Activated T-helper 9 cell treated with anti-CD3 and anti-CD28 coated beads, Interleukin-2, amount 50 U/mL, for 16 hours (primary cell): Measurements from ENCODE around the gene RFTN1.
"Not testable (repeated sequence)": the region's sequence is repeated elsewhere in the genome, so short reads cannot be mapped to it uniquely, and the experiment has no call there.

Experiments
- DNase-seq: peaks from one replicate; pipeline ENCODE4 v3.0.0-alpha.2; 2020; ENCODE audit warnings: low read depth

The RFTN1 gene

GRCh38 chr3:16329036-16329825 is 184.3 kb downstream of the RFTN1 start:
- DNase-seq, result no peak

GRCh38 chr3:16328124-16328523 is 185.4 kb downstream of the RFTN1 start:
- no peak for DNase-seq

- no peak for DNase-seq
Observed at GRCh38 chr3:16326724-16327349, 186.7 kb downstream of the RFTN1 start.

GRCh38 chr3:16325850-16326249 is 187.6 kb downstream of the RFTN1 start:
- DNase-seq, result no peak

- DNase-seq, result no peak
Observed at GRCh38 chr3:16323737-16324136, 189.8 kb downstream of the RFTN1 start.

GRCh38 chr3:16322189-16322588 is 191.3 kb downstream of the RFTN1 start:
- no peak for DNase-seq

GRCh38 chr3:16320711-16321110 is 192.8 kb downstream of the RFTN1 start:
- no peak for DNase-seq

- no peak for DNase-seq
Observed at GRCh38 chr3:16319723-16320122, 193.8 kb downstream of the RFTN1 start.

- DNase-seq, result peak; percentile 75
Observed at GRCh38 chr3:16319307-16319706, 194.2 kb downstream of the RFTN1 start.

GRCh38 chr3:16318176-16318575 is 195.3 kb downstream of the RFTN1 start:
- DNase-seq, result no peak

GRCh38 chr3:16317561-16317945 is 195.9 kb downstream of the RFTN1 start:
- no peak for DNase-seq

- DNase-seq, result no peak
Observed at GRCh38 chr3:16316847-16317560, 196.5 kb downstream of the RFTN1 start.

- no peak for DNase-seq
Observed at GRCh38 chr3:16316396-16316795, 197.1 kb downstream of the RFTN1 start.

- no peak for DNase-seq
Observed at GRCh38 chr3:16315623-16316022, 197.9 kb downstream of the RFTN1 start.

- no peak for DNase-seq
Observed at GRCh38 chr3:16313886-16314645, 199.4 kb downstream of the RFTN1 start.

- no peak for DNase-seq
Observed at GRCh38 chr3:16311960-16312451, 201.5 kb downstream of the RFTN1 start.

GRCh38 chr3:16310486-16310885 is 203.0 kb downstream of the RFTN1 start:
- DNase-seq, result not testable (repeated sequence)

GRCh38 chr3:16309558-16309957 is 203.9 kb downstream of the RFTN1 start:
- DNase-seq, result peak; percentile 43

- DNase-seq, result no peak
Observed at GRCh38 chr3:16308727-16309126, 204.8 kb downstream of the RFTN1 start.

- DNase-seq, result no peak
Observed at GRCh38 chr3:16307832-16308531, 205.5 kb downstream of the RFTN1 start.

- DNase-seq, result no peak
Observed at GRCh38 chr3:16305111-16305541, 208.4 kb downstream of the RFTN1 start.
